HG03108 (cell line): Measurements from ENCODE around the gene ADAM17.
A peak's percentile ranks its signal among the peaks of the same experiment; 100 is the strongest.
"Not testable (repeated sequence)": the region's sequence is repeated elsewhere in the genome, so short reads cannot be mapped to it uniquely, and the experiment has no call there.

Experiments
- ATAC-seq: cut with Tn5 transposase; IDR thresholded peaks from one replicate; pipeline ENCODE4 v1.9.1; 2021; ENCODE audit warnings: moderate library complexity; ENCODE audit not compliant: unreplicated experiment

ADAM17 gene

DNA sequence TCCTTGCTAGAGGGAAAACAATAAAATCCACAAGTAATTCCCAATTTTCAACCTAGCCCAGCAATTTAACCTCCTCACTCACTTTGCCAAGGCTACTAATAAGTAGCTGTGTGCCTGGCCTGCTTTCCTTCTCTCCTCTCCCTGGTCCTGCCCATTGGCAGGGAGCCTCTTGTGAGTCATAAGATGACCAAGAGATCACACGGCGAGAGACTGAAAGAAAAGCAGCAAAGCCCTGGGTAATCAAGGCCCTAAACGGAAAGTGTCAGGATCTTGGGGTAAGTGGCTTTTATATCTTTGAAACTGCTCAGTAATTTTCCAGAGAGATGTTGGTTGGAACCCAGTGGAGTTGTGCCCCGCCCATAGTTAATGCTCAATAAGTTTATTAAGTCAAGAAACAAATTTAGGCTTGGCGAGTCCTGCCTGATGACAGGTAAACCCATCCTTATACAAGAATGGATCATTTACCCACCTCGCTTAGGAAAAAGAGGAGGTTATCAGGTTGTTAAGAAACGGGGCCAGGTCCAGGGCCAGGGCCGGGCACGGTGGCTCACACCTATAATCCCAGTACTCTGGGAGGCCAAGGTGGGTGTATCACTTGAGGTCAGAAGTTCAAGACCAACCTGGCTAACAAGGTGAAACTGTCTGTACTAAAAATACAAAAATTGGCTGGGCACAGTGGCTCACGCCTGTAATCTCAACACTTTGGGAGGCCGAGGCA is 10.0 kb upstream of the ADAM17 start:
- ATAC-seq, result no peak

DNA sequence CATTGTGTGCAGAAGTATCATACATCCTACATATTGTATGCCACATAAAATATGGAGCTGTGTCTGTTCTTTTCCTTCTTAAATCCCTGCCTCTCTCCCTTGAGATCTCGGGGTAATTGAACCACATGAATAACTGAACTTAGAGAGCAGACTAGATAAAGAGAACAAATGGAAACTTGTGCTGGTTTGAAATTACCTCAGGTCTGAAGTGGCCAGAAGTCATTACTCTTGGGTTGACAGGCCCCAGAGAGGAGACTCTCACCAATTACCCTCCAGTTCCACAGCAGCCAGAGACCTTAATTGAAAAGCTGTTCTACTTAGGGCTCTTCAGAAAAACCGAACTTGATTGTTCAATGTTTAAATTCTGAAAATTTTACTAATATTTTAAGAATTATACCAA is 5.0 kb upstream of the ADAM17 start:
- ATAC-seq, result no peak

DNA sequence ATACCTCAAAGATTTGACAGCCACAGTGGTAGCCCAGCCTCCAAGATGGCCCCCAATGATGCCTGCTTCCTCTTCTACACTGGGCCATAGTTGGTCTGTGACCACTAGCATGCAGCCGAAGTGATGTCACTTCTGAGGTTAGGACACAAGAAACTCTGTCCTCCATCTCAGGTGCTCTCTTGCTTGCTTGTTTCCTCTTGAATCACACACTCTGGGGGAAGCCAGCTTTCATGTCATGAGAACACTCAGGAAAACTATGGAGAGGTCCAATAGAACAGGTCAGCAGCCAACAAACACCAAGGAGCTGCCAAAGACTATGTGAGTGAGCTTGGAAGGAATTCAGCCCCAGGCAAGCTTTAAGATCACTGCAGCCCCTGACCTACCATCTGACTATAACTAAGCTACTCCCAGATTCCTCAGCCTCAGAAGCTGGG is 3.3 kb upstream of the ADAM17 start:
- no peak for ATAC-seq

DNA sequence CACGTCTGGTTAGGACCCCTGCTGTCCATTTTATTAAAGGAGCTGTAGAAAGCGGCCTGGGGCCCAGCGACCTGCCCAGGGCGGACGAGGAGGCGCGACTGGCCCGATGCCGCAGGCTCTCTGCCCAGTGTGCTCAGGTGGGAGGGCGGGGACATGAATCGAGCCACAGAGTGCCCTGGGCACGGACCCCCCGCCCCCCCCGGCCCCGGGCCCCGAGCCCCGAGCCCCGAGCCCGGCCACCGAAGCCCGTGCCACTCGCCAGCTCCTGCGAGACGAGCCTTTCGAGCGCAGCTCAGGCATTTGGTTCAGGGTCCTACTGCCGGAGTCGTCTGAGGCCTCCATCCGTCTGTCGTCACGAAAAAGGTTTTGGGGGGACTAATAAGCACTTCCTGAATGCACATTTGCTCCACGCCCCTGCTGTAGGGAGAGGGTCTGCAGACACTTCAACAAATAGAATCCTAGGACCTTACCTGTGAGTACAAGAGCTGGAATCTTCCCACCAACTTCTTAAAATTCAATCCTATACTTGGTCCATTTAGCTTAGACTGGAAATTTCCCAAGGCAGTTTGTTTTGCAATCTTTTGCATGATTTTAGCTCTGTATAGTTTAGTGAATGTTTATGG is 602 bp upstream of the ADAM17 start:
- ATAC-seq, result peak; percentile 8

DNA sequence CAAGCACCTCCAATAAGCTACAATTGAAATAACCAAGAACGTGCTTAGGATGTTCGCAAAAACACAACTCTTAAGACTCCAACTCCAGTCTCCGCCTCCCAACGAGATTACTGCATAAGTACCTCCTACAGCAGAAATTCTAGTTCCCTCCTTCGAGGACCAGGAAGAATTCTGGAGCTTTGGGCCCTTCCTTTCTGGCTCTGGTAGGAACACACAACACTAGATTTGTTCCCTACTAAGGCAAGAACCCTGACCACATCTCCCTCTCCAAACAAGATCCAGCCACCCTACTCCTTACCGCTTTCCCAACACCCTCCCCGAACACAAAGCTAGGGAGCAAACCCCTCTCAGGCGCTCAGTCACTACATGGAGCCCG is 721 bp downstream of the ADAM17 start:
- no peak for ATAC-seq

DNA sequence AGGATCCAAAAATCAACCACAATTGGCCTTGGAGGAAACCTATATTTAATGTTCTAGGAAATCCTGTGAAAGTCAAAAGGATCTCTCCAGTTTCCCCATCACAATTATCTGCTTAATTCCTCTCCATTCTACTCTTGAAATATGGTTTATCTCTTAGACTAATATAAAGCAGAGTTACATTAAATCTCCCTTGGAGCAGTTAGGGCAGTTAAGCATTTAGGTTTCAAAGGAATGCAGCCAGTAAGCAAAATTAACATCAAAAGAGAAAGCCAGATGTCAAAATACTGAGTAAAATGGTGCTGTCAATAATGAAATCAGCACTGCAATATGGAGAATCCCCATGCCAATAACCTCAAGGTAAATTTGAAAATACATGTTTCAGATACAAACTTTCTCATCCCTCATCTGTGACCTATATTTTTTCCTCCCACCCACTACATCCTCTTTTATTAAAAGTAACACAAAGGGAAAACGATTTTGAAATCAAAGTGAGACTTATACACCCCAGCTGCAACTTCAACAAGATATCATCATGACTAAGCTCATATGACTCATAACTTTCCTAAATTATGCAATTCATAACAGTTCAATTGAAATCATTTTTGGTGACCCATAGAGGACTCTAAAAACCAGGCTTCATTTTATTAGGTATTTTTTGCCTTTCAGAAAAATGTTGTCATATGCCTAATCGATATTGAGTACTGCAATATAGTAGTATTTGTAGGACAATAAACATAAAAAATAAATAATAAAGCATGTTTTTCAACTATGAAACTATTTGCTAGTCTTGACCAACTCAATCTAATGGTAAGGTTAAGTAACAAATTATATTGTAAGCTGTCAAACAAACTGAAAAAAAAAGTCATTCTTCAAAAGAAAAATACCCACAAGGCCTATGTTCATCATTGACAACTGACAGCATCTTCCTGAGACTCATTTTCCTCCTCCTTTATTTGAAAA is 3.1 kb downstream of the ADAM17 start:
- no peak for ATAC-seq

DNA sequence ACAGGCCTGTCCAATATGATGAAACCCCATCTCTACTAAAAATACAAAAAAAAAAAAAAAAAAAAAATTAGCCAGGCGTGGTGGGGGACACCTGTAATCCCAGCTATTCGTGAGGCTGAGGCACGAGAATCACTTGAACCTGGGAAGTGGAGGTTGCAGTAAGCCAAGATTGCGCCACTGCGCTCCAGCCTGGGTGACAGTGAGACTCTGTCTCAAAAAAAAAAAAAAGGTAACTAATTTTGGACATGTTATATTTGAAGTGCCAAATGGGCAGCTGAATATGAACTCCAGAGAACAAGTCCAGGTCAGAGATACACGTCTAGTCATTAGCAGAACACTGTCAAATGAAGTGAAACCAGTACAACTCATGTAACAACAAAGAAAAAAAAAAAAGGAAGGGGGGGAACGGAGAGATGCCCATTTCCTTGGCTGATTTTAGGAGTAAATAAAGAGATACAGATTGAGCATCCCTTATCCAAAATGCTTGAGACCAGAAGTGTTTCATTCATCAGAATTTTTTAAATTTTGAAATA is 4.7 kb downstream of the ADAM17 start:
- ATAC-seq, result not testable (repeated sequence)

DNA sequence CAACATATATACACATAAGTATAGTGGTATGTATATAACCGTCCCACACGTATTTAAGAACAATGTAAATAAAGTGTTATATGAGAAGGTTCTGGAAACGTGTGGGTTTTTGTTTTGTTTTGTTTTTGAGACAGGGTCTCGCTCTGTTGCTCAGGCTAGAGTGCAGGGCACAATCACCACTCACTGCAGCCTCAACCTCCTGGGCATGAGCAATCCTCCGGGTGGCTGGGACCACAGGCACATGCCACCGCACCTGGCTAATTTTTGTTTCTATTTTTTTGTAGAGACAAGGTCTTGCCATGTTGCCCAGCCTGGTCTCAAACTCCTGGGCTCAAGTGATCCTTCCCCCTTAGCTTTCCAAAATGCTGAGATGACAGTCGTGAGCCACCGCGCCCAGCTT is 6.2 kb downstream of the ADAM17 start:
- no peak for ATAC-seq

DNA sequence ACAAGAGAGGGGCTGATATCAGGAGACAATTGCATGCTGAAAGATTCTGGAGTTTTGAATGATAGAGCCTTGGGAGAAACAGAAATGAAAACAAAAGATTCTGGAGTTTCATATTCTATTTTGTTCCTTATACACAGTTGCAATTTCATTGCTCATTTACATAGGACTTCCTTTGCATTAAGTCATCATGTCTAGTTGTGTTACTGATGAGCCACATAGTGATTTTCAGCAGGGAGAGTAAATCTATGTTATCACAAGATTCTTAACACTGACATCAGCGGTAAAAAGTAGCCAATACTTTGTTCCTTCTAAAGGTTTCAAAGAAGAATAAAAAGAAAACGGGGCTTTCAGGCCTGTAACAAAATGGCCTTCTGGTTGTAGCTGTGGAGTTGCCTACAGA is 7.1 kb downstream of the ADAM17 start:
- ATAC-seq, result peak; percentile 58

DNA sequence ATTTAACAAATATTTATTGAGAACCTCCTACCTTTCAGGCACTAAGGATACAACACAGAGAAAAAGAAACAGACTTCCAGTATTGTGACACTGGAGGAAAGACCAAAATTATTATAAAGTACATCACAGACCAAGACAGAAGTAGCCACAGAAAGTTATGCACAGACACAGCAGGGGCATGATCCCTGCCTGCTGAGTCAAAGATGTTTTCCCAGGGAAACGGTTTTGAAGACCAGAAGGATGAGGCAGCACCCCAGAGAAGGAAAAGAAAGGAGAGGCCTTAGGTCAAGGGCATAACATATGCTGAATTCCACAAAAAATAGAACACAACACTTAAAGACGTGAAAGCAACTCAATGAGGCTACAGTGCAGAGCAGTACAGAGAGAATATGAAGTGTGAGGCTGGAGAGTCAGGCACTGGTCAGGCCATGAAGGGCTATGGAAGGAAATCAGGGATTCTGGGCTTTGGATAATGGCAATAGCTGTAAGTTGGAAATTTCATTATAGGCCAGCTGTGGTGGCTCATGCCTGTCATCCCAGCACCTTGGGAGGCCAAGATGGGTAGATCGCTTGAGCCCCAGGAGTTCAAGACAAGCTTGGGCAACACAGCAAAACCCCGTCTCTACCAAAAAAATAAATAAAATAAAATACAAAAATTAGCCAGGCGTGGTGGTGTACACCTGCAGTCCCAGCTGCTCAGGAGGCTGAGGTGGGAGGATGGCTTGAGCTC is 8.2 kb downstream of the ADAM17 start:
- ATAC-seq, result no peak

DNA sequence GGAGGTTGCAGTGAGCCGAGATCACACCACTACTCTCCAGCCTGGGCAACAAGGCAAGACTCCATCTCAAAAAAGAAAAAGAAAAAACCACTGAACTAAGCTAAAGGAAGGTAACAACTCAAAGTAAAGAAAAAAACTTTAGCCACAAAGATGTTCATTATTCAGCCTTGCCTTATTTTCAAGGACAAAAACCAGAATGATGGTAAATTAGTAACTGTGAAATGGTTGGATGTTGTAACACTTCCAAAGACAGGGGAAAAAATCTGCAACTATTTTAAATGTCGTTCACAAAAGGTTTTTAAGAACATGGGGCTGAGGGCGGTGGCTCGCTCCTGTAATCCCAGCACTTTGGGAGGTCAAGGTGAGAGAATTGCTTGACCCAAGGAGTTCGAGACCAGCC is 10.1 kb downstream of the ADAM17 start:
- ATAC-seq, result no peak

DNA sequence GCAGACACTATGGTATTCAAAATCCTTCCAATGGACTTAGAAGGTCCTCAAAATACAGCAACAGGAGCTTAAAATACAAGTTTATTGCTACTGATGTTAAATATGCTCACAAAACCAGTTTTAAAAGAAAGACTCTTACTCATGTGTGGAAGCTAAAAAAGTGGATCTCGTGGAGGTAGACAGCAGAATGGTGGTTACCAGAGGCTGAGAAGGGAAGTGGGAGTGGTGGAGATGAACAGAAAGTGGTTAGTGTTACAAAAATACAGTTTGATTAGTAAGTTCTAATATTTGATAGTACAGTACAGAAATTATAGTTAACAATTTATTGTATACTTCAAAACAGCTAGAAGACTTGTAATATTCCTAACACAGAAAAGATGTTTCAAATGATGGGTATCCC is 12.1 kb downstream of the ADAM17 start:
- ATAC-seq, result no peak

DNA sequence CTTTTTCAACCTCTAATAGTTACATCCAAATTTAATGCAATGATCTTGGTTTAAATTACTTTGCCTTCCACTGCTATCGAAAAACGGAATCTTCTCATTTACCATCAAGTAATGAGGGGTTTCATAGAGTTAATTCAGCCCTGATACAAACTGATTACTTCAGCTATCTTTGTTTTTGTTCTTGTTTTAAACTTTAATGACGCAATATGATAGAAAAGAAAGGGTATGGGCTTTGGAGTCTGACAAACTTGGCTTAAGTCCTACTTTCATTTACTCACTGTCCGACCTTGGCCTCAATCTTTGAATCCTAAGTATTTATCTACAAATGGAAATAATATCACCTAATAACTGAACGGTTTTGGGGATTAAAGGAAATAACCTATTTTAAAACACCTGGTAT is 16.1 kb downstream of the ADAM17 start:
- ATAC-seq, result no peak

DNA sequence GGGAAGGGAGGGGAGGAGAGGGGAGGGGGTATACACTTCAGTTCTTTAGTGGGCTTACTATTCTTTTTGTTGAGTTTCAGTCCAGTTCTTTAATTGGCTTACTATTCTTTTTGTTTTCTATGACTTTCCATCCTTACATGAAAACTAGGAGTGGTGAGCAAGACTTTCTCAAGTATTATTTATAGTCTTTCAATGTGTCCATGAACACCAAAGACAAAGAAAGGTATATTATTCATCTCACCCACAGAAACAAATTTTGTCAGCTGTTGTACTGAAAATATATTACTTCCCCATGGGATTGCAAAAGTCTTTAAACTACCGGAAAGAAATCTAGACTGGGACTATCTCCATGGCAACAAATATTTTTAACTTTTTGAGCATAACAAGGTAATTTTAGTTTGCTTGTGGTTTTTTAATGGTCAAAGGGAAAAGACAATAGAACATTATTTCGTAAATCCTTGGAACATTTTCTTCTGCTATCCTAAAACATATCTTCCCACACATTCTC is 17.6 kb downstream of the ADAM17 start:
- ATAC-seq, result no peak

DNA sequence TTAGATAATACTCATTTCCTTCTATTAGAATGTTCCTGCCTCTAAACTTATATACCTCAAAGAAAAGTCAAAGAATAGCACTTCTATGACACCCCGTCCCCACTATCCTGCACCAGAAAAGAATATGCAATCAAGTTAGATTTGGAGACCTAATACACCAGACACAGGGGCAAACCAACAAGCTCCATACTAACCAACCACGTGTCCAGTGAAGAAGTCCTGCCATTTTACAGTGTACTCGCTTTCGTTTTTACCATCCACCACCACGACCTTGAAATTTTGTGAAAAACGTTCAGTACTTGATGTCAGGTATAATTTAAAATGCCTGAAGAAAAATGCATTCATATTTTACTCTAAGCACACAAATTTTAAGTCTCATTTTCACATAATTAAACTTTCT is 19.1 kb downstream of the ADAM17 start:
- no peak for ATAC-seq

DNA sequence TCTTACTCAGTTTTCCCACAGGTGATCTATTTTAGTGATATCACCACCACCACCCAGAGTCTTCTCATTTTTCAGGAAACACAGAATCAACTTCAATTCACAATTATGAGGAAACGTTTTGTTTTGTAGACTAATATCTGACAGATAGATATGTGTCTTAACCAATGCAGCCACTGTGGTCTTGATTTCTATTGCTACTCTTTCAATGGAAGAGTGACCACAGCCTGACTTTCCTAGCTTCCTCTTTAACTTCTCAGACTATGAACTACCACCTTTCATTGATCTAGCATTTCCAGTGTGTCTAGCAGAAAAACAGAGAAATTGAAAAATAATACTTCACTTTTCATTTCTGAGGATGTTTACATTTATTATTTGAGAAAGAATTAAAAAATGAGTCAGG is 20.5 kb downstream of the ADAM17 start:
- ATAC-seq, result no peak

DNA sequence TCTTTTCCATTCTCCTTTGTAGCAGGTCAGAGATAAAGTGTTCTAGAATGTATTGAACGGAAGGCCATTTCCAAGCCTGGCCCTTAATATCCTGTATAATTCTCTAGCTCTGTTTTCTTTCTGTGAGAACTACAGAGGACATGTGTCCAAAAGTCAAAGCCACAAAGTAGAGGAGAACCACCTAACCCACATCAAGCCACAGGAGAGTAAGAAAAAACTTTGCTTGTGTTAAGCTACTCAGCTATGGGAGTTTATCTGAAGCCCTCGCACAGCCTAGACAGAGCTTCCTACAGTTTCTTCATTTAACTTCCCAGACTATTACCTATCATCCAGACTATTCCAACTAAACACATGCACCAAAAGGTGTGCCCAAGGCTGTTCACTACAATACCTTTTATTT is 22.0 kb downstream of the ADAM17 start:
- no peak for ATAC-seq

DNA sequence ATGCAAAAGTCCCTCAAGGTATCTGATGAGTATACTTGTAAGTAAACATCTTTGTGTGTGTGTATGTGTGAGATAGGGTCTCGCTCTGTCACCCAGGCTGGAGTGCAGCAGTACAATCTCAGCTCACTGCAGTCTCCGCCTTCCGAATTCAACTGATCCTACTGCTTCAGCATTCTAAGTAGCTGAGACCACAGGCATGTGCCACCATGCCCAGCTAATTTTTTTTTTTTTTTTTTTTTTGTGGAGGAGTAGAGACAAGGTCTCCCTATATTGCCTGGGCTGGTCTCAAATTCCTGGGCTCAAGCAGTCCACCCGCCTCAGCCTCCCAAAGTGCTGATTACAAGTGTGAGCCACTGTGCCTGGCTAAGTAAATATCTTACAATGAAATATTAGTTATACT is 23.2 kb downstream of the ADAM17 start:
- no peak for ATAC-seq

DNA sequence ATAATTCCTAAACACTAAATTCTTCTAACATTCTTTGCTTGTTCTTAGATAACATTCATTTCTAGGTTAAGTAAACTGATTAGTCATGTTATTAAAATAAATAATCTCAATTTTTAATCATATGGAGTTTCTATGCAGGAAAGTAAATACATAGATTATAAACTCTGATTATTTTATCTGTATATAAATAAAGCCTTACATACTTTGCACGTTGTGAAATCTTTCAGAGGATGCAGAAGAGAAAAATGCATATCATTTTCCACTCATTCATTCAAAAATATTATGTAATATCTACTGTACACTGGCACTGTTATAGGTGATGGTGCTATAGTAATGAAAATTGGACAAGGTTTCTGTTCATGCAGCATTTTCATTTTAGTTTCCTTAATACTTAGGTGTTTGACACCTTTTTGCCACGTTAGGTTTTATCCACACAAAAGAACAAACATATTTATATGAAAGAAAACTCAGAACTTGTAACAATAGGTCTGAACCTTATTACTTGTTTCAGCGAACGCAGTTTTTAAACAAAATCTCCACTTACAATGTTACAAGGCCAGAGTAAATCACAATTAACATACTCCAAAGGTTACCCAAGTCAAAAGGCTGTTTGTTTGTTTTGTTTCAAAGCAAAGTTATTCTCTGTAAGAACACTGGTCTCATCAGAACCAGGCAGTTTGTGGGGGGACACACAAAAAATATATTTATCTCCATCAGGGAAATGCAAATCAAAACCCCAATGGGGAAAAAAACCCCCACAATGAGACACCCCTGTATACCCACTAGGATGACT is 27.4 kb downstream of the ADAM17 start:
- no peak for ATAC-seq

DNA sequence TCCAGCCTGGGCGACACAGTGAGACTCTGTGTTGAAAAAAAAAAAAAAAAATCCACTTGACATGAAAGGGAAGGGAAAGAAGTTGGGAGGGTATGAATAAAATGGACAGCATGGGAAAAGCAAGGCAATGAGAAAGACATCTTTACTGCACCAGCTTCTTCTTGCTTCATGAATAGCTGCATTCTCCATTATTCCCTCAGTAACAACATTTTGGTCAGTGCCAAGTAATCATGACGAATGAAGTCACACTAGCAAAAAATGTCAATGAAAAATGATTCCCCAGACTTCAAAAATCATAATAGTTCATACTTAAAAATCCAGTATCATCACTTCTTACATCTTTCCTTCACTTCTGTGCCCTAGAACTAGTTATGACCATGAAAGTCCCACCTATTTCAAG is 30.4 kb downstream of the ADAM17 start:
- no peak for ATAC-seq
